SK-N-SH (cell line): ENCODE data around the gene SHISAL1. TPM values are rescaled to one million over a fixed set of nuclear protein-coding genes. Genes with fewer than 3 reads are reported as not detected.

Source experiments
- CTCF ChIA-PET: fragments of 300-600, 350-600 bp; formaldehyde crosslinking; extraction: SDS; loops from one replicate; lab custom pipeline; 2021; lab: Yijun Ruan, JAX
- POLR2A ChIA-PET: fragments of 350-600 bp; sonication (Branson Sonifier 250); formaldehyde crosslinking; extraction: SDS; loops from one replicate; lab custom pipeline; 2020; ENCODE audit warnings: antibody characterized with exemption, inconsistent platforms; lab: Yijun Ruan, JAX
- DNase-seq: peaks from one replicate; pipeline ENCODE4 v3.0.0; 2012
- H2AFZ ChIP-seq: fragments of 200-600 bp; sonication (generic); 2 replicates; pipeline ENCODE4 v1.8.1; 2016; ENCODE audit warnings: antibody characterized with exemption, mild to moderate bottlenecking, low read depth
- H3F3A ChIP-seq: fragments of 200-600 bp; sonication (generic); replicated peaks from 2 replicates; pipeline ENCODE3; 2016; ENCODE audit warnings: antibody characterized with exemption, mild to moderate bottlenecking; ENCODE audit not compliant: insufficient read depth
- H3K27ac ChIP-seq, 2 experiments: fragments of 200-500 bp in 1 of 2; fragments of 200-600 bp in 1 of 2; sonication (Bioruptor generic) in 1 of 2; sonication (generic), shearing (Covaris generic) in 1 of 2; 2 replicates each; pipeline versions ENCODE4 v1.5.1 to v1.6.1; 2014 to 2016; ENCODE audit warnings: low read depth in 2 of 2, inconsistent platforms in 1 of 2, low read length in 1 of 2, mild to moderate bottlenecking in 1 of 2, mixed read lengths in 1 of 2
- H3K27me3 ChIP-seq: fragments of 200-600 bp; sonication (generic), shearing (Covaris generic); 2 replicates; pipeline ENCODE4 v1.6.1; 2016; ENCODE audit warnings: mixed run types; ENCODE audit not compliant: insufficient read depth
- H3K36me3 ChIP-seq, 2 experiments: fragments of 200-500 bp in 1 of 2; fragments of 200-600 bp in 1 of 2; sonication (Bioruptor generic) in 1 of 2; sonication (generic) in 1 of 2; replicated peaks in 1 of 2; 2 replicates each; pipeline versions ENCODE3 to v1.5.1; 2014 to 2016; ENCODE audit warnings: low read length in 1 of 2, mild to moderate bottlenecking in 1 of 2; ENCODE audit not compliant: insufficient read depth in 2 of 2, control insufficient read depth in 1 of 2
- H3K4me1 ChIP-seq, 2 experiments: fragments of 200-500 bp in 1 of 2; fragments of 200-600 bp in 1 of 2; sonication (Bioruptor generic) in 1 of 2; sonication (generic), shearing (Covaris generic) in 1 of 2; 2 replicates each; pipeline versions ENCODE4 v1.5.1 to v1.6.1; 2014 to 2016; ENCODE audit warnings: low read depth in 1 of 2, low read length in 1 of 2, mixed run types in 1 of 2; ENCODE audit not compliant: insufficient read depth in 2 of 2, control insufficient read depth in 1 of 2
- H3K4me2 ChIP-seq: fragments of 200-600 bp; sonication (generic), shearing (Covaris generic); 2 replicates; pipeline ENCODE4 v1.6.1; 2017; ENCODE audit warnings: mixed run types
- H3K4me3 ChIP-seq, 2 experiments: fragments of 200-500 bp in 1 of 2; fragments of 200-600 bp in 1 of 2; sonication (Bioruptor generic) in 1 of 2; sonication (generic), shearing (Covaris generic) in 1 of 2; 2 replicates each; pipeline versions ENCODE4 v1.5.1 to v1.8.1; 2014 to 2016; ENCODE audit warnings: low read depth in 2 of 2, inconsistent platforms in 1 of 2, low read length in 1 of 2, mild to moderate bottlenecking in 1 of 2, mixed read lengths in 1 of 2, moderate library complexity in 1 of 2
- H3K79me2 ChIP-seq: fragments of 200-600 bp; sonication (generic); 2 replicates; pipeline ENCODE4 v1.8.1; 2017; ENCODE audit warnings: mild to moderate bottlenecking; ENCODE audit not compliant: insufficient read depth
- H3K9ac ChIP-seq: fragments of 200-600 bp; sonication (generic); 2 replicates; pipeline ENCODE4 v1.6.1; 2017; ENCODE audit warnings: mixed run types
- H3K9me2 ChIP-seq: fragments of 200-600 bp; sonication (generic); 2 replicates; pipeline ENCODE4 v1.6.1; 2017; ENCODE audit warnings: mixed run types
- H3K9me3 ChIP-seq: fragments of 200-600 bp; sonication (generic); 2 replicates; pipeline ENCODE4 v1.6.1; 2017; ENCODE audit warnings: mixed run types, mild to moderate bottlenecking, moderate library complexity
- H4K20me1 ChIP-seq: fragments of 200-600 bp; sonication (generic); 2 replicates; pipeline ENCODE4 v1.6.1; 2017; ENCODE audit warnings: mild to moderate bottlenecking, mixed run types; ENCODE audit not compliant: insufficient read depth
- CTCF ChIP-seq: fragments of 200-600 bp; sonication (generic); IDR thresholded peaks from 2 replicates; pipeline ENCODE4 v1.6.1; 2017; ENCODE audit warnings: antibody characterized with exemption, mild to moderate bottlenecking, moderate library complexity
- EP300 ChIP-seq, 2 experiments: IDR thresholded peaks; 2 replicates each; pipeline versions ENCODE4 v1.4.0 to v1.6.1; 2012; ENCODE audit warnings: borderline replicate concordance in 1 of 2, low read depth in 1 of 2, low read length in 1 of 2
- EZH2phosphoT487 ChIP-seq: fragments of 200-600 bp; sonication (generic); IDR thresholded peaks from 2 replicates; pipeline ENCODE4 v1.6.1; 2017; ENCODE audit warnings: low read depth, mixed run types, mild to moderate bottlenecking, antibody characterized with exemption, moderate library complexity, borderline replicate concordance
- FOSL2 ChIP-seq: IDR thresholded peaks from 2 replicates; pipeline ENCODE4 v1.4.0; 2012; ENCODE audit warnings: low read depth, mild to moderate bottlenecking, moderate library complexity, borderline replicate concordance
- FOXJ3 ChIP-seq: sonication (generic); formaldehyde crosslinking; IDR thresholded peaks from 2 replicates; pipeline ENCODE4 v1.5.1; 2020; ENCODE audit warnings: mild to moderate bottlenecking, missing genetic modification reagents
- FOXM1 ChIP-seq: IDR thresholded peaks from 2 replicates; pipeline ENCODE4 v1.4.0; 2012; ENCODE audit warnings: low read depth, mild to moderate bottlenecking
- GABPA ChIP-seq: IDR thresholded peaks from 2 replicates; pipeline ENCODE4 v1.4.0; 2012; ENCODE audit warnings: low read depth, mild to moderate bottlenecking
- MAX ChIP-seq: IDR thresholded peaks from 2 replicates; pipeline ENCODE4 v1.4.0; 2012; ENCODE audit warnings: low read depth
- PBX3 ChIP-seq: IDR thresholded peaks from 2 replicates; pipeline ENCODE4; 2012
- POLR2AphosphoS5 ChIP-seq: IDR thresholded peaks from 2 replicates; pipeline ENCODE4 v1.6.1; 2012; ENCODE audit warnings: low read depth, low read length
- RCOR1 ChIP-seq: fragments of 150-350 bp; IDR thresholded peaks from 2 replicates; pipeline ENCODE4 v1.6.1; 2017; ENCODE audit warnings: antibody characterized with exemption, low read length
- REST ChIP-seq: IDR thresholded peaks from 2 replicates; pipeline ENCODE4 v1.6.1; 2012; ENCODE audit warnings: mild to moderate bottlenecking, low read depth, low read length, moderate library complexity
- RFX5 ChIP-seq: IDR thresholded peaks from 2 replicates; pipeline ENCODE4 v1.6.1; 2012; ENCODE audit warnings: mild to moderate bottlenecking, improper control_type of control experiment, low read length
- RXRA ChIP-seq: IDR thresholded peaks from 2 replicates; pipeline ENCODE4 v1.4.0; 2012; ENCODE audit warnings: low read depth, mild to moderate bottlenecking, borderline replicate concordance
- SIN3A ChIP-seq: IDR thresholded peaks from 2 replicates; pipeline ENCODE4 v1.6.1; 2012; ENCODE audit warnings: low read depth, mild to moderate bottlenecking, low read length, moderate library complexity, borderline replicate concordance
- SMC3 ChIP-seq: IDR thresholded peaks from 2 replicates; pipeline ENCODE4 v1.6.1; 2012; ENCODE audit warnings: low read depth, low read length, improper control_type of control experiment
- TCF12 ChIP-seq: IDR thresholded peaks from 2 replicates; pipeline ENCODE4 v1.4.0; 2012
- YY1 ChIP-seq: IDR thresholded peaks from 2 replicates; pipeline ENCODE4 v1.4.0; 2012; ENCODE audit warnings: low read depth, mild to moderate bottlenecking
- ZBTB33 ChIP-seq: IDR thresholded peaks from 2 replicates; pipeline ENCODE4 v1.4.0; 2012; ENCODE audit warnings: low read depth, borderline replicate concordance
- WGBS: methylation state at CpG from one replicate; pipeline ENCODE4 v1.1.6; 2017; ENCODE audit warnings: low lambda C conversion rate; 5-methylcytosine and 5-hydroxymethylcytosine counted together
- polyA plus RNA-seq, 3 experiments: library from polyadenylated mRNA; depleted of rRNA; stranded (reverse); fragments of >200 nt; gene quantifications; 2 replicates each; pipeline ENCODE4 v1.2.3, GENCODE V29; 2012

The SHISAL1 gene
- polyA plus RNA-seq, 1 of the 3 experiments (the other 2 are of a cell fraction): 0.10 TPM

- Histone ChIP-seq H3K4me1 (peaks cover 3 to 28% of the 10 kb centered on the region in 2 experiments; a peak in 1 of 4 replicates), H3K9ac (no peak overlapping the region), H3K4me3 (no peak overlapping the region), H3F3A (peaks cover 4% of the 10 kb centered on the region), H3K27me3 (no peaks in the 10 kb centered on the region), H3K79me2 (no peaks in the 10 kb centered on the region), H3K4me2 (no peak overlapping the region), H2AFZ (no peak overlapping the region), H3K36me3 (no peaks in the 10 kb centered on the region), H3K9me3 (no peaks in the 10 kb centered on the region), H4K20me1 (no peaks in the 10 kb centered on the region), H3K9me2 (no peaks in the 10 kb centered on the region), H3K27ac (no peak overlapping the region)
- no peak for DNase-seq
- CTCF ChIA-PET: interaction anchor here (1.1 to 3.1 kb wide), 2 partner anchors 16 to 266 kb away, joined by 3 to 11 read pairs; no protein-coding TSS in a partner anchor
- no peak for TF ChIP-seq RCOR1
- TF ChIP-seq TCF12: no peak
- no peak for TF ChIP-seq ZBTB33
- no peak for TF ChIP-seq RXRA
- no peak for TF ChIP-seq SMC3
- no peak for TF ChIP-seq CTCF
- TF ChIP-seq POLR2AphosphoS5: no peak
- no peak for TF ChIP-seq YY1
- no peak for TF ChIP-seq RFX5
- TF ChIP-seq GABPA: no peak
- TF ChIP-seq MAX: no peak
- no peak for TF ChIP-seq PBX3
- TF ChIP-seq FOXM1: no peak
- no peak for TF ChIP-seq EP300 (IDR thresholded peaks at IDR 0.05; ENCODE audit: borderline replicate concordance in 1 of 2, low read depth in 1 of 2, low read length in 1 of 2)
- TF ChIP-seq EZH2phosphoT487: no peak
- TF ChIP-seq FOSL2: no peak
- TF ChIP-seq REST: no peak
- no peak for TF ChIP-seq SIN3A
- TF ChIP-seq FOXJ3 (CRISPR knock-in tag): no peak
- 100% methylated on average over 1 of the region's 6 CpGs for WGBS
- POLR2A ChIA-PET: no interaction called here
These were observed 34.8 kb upstream of the SHISAL1 start for GRCh38 chr22:44347549-44347948.
